HEK293T (cell line): ENCODE data around the gene EIF5.

Experiments
- CTCF ChIA-PET: fragments of 350-600 bp; formaldehyde crosslinking; extraction: SDS; loops from one replicate; lab custom pipeline; 2021; ENCODE audit warnings: antibody characterized with exemption, inconsistent platforms; lab: Yijun Ruan, JAX
- POLR2A ChIA-PET: fragments of 350-600 bp; formaldehyde crosslinking; extraction: SDS; loops from one replicate; lab custom pipeline; 2020; ENCODE audit warnings: antibody characterized with exemption, inconsistent platforms; lab: Yijun Ruan, JAX
- DNase-seq: peaks from one replicate; pipeline ENCODE4 v3.0.0; 2012; ENCODE audit warnings: mixed read lengths; ENCODE audit errors: extremely low spot score
- ARNT ChIP-seq: fragments of 450-650 bp; IDR thresholded peaks from 2 replicates; pipeline ENCODE4 v1.6.1; 2017; ENCODE audit warnings: mild to moderate bottlenecking
- BHLHE40 ChIP-seq: fragments of 450-650 bp; IDR thresholded peaks from 2 replicates; pipeline ENCODE4 v1.6.1; 2016; ENCODE audit warnings: mild to moderate bottlenecking, moderate library complexity, borderline replicate concordance
- CTBP1 ChIP-seq: fragments of 450-650 bp; IDR thresholded peaks from 2 replicates; pipeline ENCODE4 v1.6.1; 2016; ENCODE audit warnings: borderline replicate concordance
- ELF4 ChIP-seq: fragments of 450-650 bp; IDR thresholded peaks from 2 replicates; pipeline ENCODE4 v1.6.1; 2017; ENCODE audit warnings: antibody characterized with exemption
- FOXA1 ChIP-seq: fragments of 450-650 bp; IDR thresholded peaks from 2 replicates; pipeline ENCODE4 v1.6.1; 2016; ENCODE audit warnings: mild to moderate bottlenecking
- FOXK2 ChIP-seq: fragments of 450-650 bp; IDR thresholded peaks from 2 replicates; pipeline ENCODE4 v1.6.1; 2016; ENCODE audit warnings: mild to moderate bottlenecking
- FOXM1 ChIP-seq: fragments of 450-650 bp; IDR thresholded peaks from 2 replicates; pipeline ENCODE4 v1.6.1; 2017; ENCODE audit warnings: mild to moderate bottlenecking, borderline replicate concordance
- HDGF ChIP-seq: fragments of 450-650 bp; IDR thresholded peaks from 2 replicates; pipeline ENCODE4 v1.6.1; 2017; ENCODE audit warnings: antibody characterized with exemption, borderline replicate concordance
- L3MBTL2 ChIP-seq: fragments of 450-650 bp; conservative IDR thresholded peaks from 2 replicates; pipeline ENCODE4 v1.6.1; 2016; ENCODE audit warnings: mild to moderate bottlenecking
- LEF1 ChIP-seq: fragments of 450-650 bp; IDR thresholded peaks from 2 replicates; pipeline ENCODE4 v1.6.1; 2017; ENCODE audit warnings: mild to moderate bottlenecking, borderline replicate concordance
- NFRKB ChIP-seq: fragments of 450-650 bp; IDR thresholded peaks from 2 replicates; pipeline ENCODE4 v1.6.1; 2016; ENCODE audit warnings: mild to moderate bottlenecking, moderate library complexity
- SP1 ChIP-seq: fragments of 450-650 bp; IDR thresholded peaks from 2 replicates; pipeline ENCODE4 v1.6.1; 2017
- SUZ12 ChIP-seq: fragments of 450-650 bp; IDR thresholded peaks from 2 replicates; pipeline ENCODE4 v1.6.1; 2016; ENCODE audit warnings: mild to moderate bottlenecking
- TARDBP ChIP-seq: fragments of 450-650 bp; IDR thresholded peaks from 2 replicates; pipeline ENCODE4 v1.6.1; 2016
- ZNF384 ChIP-seq: fragments of 450-650 bp; IDR thresholded peaks from 2 replicates; pipeline ENCODE4 v1.6.1; 2016
- TF ChIP-seq, protein P1 (sequence below): fragments of 450-650 bp; IDR thresholded peaks from 2 replicates; pipeline ENCODE4 v1.6.1; 2016

The EIF5 gene

DNA sequence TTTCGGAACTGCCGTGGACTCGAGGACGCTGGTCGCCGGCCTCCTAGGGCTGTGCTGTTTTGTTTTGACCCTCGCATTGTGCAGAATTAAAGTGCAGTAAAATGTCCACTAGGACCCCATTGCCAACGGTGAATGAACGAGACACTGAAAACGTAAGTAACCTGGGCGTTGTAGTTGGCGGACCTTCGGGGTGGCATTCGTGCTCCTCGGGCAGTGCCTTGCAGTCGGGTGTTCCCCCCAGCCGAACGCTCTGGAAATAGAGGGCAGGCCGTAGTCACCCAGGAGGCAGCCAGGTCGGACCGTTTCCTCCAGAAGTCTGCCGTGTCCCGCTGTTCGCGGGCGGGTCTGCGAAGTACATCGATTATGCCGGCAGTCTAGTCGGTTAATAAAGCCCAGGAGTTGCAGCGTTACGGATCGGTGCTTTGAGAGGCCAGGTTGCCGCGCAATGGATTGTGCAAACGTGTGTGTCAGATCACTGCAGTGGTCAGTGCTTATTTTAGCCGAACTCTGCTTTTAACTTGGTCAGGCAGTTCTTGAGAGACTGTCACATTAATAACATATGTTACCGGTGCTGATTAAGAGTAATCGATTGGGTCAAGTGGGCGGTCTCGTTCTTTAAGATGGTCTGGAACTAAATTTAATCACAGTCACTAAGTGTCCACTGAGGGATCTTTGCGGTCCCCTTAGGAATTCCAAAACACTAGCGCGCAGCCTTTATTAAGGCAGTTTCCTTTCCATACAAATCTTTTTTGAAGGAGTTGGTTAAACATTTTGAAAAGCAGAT, 52.1 kb downstream of the EIF5 start:
- no peak for DNase-seq
- POLR2A ChIA-PET = interaction anchor here (0.9 to 2.7 kb wide), 5 partner anchors 13 to 52 kb away, joined by 4 to 23 read pairs (median 10); partner anchors contain the start of gene EIF5
- CTCF ChIA-PET = no interaction called here

DNA sequence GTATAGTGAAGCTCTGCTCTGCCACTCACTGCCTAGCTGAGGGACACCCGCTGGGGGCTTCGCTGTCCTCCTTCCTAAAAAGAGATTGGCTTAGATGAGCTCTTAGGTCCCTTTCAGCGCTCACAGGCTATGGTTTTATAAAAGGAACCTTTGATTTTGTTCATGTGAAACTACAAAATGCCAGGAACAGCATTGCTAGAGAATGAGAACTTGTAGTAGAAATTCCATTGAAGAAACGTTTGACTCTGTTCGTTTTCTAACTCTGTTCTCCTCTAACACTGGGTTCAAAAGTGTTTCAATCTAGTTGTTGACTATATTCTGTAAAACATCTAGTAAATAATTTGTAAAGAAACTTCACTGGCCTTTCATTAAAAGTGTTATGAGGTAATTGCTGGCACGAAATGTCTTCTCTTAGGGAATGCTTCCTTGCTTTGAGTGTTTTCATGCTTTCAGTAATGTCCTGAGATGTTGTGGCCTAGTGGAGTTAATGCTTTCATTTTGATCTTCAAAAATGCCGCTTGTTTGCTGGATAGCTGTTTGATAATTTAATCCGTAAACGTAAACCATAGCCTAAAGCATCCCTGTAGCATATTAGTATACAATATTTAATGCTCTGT, 52.8 kb downstream of the EIF5 start:
- CTCF ChIA-PET = no interaction called here
- DNase-seq = no peak
- TF ChIP-seq FOXA1 (no peak), BHLHE40 (no peak), TARDBP (no peak), HDGF (no peak), L3MBTL2 (no peak), CTBP1 (no peak), FOXK2 (no peak), SUZ12 (no peak)
- POLR2A ChIA-PET = interaction anchor here (0.9 to 2.7 kb wide), 2 partner anchors 32 to 53 kb away, joined by 4 to 19 read pairs; partner anchors contain the start of gene EIF5

More for the DNA sequence above, 52.1 kb downstream of the EIF5 start:
- TF ChIP-seq, protein P1, sequence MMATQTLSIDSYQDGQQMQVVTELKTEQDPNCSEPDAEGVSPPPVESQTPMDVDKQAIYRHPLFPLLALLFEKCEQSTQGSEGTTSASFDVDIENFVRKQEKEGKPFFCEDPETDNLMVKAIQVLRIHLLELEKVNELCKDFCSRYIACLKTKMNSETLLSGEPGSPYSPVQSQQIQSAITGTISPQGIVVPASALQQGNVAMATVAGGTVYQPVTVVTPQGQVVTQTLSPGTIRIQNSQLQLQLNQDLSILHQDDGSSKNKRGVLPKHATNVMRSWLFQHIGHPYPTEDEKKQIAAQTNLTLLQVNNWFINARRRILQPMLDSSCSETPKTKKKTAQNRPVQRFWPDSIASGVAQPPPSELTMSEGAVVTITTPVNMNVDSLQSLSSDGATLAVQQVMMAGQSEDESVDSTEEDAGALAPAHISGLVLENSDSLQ = 0 out of 2 replicates have a peak, but pooled peaks have one; percentile 12
- TF ChIP-seq ARNT = no peak
- no peak for TF ChIP-seq CTBP1
- TF ChIP-seq HDGF = 0 out of 2 replicates have a peak, but pooled peaks have one; percentile 42

DNA sequence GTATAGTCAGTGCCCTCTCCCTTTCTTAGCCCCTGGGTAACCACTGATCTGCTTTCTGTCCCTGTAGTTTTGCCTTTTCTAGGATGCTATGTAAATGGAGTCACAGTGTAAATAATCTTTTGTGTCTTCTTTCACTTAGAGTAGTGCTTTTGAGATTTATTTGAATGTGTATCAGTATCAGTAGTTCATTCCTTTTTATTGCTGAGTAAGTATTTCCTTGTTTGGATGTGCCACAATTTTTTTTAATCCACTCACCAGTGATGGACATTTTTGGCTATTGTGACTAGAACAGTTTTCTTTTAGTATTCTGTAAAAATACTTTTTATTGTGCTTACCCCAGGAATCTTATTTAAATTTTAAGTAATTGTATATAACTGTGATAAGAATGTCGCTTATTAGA, 54.6 kb downstream of the EIF5 start:
- DNase-seq = no peak
- ChIA-PET CTCF (interaction anchor here (0.6 kb wide), 1 partner anchor 53 kb away, joined by 3 read pairs; no protein-coding TSS in a partner anchor), POLR2A (interaction anchor here (2.7 kb wide), 1 partner anchor 55 kb away, joined by 19 read pairs; the partner anchor contains the start of gene EIF5)
- TF ChIP-seq CTBP1 = no peak
- TF ChIP-seq SP1 = no peak
- no peak for TF ChIP-seq ARNT
- TF ChIP-seq ELF4 = no peak
- TF ChIP-seq BHLHE40 = no peak
- no peak for TF ChIP-seq LEF1
- no peak for TF ChIP-seq SUZ12
- no peak for TF ChIP-seq L3MBTL2
- no peak for TF ChIP-seq FOXK2
- no peak for TF ChIP-seq ZNF384
- TF ChIP-seq TARDBP = no peak
- TF ChIP-seq, protein P1 = no peak
- TF ChIP-seq FOXA1 = no peak
- TF ChIP-seq FOXM1 = no peak
- TF ChIP-seq HDGF = no peak
- TF ChIP-seq NFRKB = no peak

DNA sequence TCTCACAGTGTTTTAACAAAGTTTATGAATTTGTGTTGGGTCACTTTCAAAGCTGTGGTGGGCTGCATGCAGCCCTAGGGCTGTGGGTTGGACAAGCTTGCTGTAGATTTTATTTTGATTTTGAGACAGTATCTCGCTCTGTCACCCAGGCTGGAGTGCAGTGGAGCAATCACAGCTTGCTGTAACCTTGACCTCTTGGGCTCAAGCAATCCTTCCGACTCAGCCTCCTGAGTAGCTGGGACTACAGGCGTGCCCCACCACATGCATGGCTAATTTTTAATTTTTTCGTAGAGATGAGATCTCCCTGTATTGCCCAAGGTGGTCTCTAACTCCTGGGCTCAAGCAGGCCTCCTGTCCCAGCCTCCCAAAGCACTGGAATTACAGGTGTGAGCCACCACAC, 56.6 kb downstream of the EIF5 start:
- ChIA-PET CTCF (interaction anchor here (0.6 to 2.6 kb wide), 16 partner anchors 10 to 1887 kb away, joined by 3 to 18 read pairs (median 3); partner anchors contain the start of gene EIF5), POLR2A (interaction anchor here (1.1 to 2.0 kb wide), 3 partner anchors 47 to 59 kb away, joined by 3 to 13 read pairs (median 4); partner anchors contain the start of gene EIF5)
- no peak for DNase-seq
- TF ChIP-seq CTBP1 = no peak
- no peak for TF ChIP-seq ZNF384
- no peak for TF ChIP-seq HDGF
- no peak for TF ChIP-seq BHLHE40
- no peak for TF ChIP-seq ELF4
- TF ChIP-seq FOXA1 = no peak
- TF ChIP-seq FOXK2 = no peak
- no peak for TF ChIP-seq FOXM1
- no peak for TF ChIP-seq SUZ12

DNA sequence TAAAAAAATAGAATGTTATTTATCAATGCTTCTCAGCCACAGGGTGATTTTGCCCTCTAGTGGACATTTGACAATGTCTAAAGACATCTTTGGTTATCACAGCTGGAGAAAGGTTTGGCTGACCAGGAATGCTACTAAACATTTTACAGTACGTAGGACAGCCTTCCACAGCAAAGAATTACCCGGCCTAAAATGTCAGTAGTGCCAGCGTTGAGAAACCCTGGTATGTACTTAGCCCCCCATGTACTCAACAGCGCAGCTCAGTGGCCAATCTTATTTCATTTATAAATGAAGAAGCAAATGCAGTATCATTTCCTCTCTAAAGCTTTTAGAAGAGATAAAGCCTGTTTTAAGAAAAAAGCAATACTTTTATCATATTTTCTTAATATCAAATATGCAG, 57.0 kb downstream of the EIF5 start:
- ChIA-PET POLR2A (interaction anchor here (1.1 to 2.0 kb wide), 3 partner anchors 48 to 59 kb away, joined by 3 to 13 read pairs (median 4); partner anchors contain the start of gene EIF5), CTCF (interaction anchor here (0.6 to 2.6 kb wide), 15 partner anchors 9 to 1886 kb away, joined by 3 to 18 read pairs (median 3); no protein-coding TSS in a partner anchor)
- no peak for TF ChIP-seq CTBP1
- TF ChIP-seq ELF4 = no peak
- no peak for TF ChIP-seq ARNT
- TF ChIP-seq, protein P1 = no peak
- no peak for TF ChIP-seq NFRKB
- TF ChIP-seq ZNF384 = no peak
- TF ChIP-seq FOXA1 = no peak
- TF ChIP-seq FOXM1 = no peak
- no peak for DNase-seq
